ENCODE measurements around the gene PTPRN2. TPM values are rescaled to one million over a fixed set of nuclear protein-coding genes. Genes with fewer than 3 reads are reported as not detected.

The PTPRN2 gene
- total RNA-seq, 1 donor from 2014 or later, result 15.4 TPM

DNA sequence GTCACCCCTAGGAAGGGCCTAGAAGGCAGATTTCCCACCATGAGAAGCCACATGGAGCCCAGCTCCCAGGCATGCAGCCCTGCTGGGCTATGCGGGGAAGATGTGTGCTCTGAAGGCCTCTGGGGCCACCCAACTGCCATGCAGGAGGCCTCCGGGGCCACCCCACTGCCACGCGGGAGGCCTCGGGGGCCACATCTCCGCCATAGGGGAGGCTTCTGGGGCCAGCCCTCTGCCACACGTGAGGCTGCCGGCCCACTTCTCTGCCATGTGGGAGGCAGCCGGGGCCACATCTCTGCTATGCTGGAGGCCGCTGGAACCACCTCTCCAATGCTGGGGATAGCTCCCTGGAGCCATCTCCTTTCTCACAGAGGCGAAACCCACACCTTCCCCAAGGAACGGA is 799.0 kb downstream of the PTPRN2 start:
- Mint-ChIP-seq H3K4me1 (ENCODE audit: unreplicated experiment) (no peaks in the 10 kb centered on the region), H3K27ac (no peak overlapping the region), H3K4me3 (no peak overlapping the region), H3K27me3 (no peaks in the 10 kb centered on the region), H3K36me3 (no peaks in the 10 kb centered on the region), H3K9me3 (no peaks in the 10 kb centered on the region)
- no peak for DNase-seq (ENCODE audit: extremely low spot score, unreplicated experiment)
- TF ChIP-seq, protein P1, sequence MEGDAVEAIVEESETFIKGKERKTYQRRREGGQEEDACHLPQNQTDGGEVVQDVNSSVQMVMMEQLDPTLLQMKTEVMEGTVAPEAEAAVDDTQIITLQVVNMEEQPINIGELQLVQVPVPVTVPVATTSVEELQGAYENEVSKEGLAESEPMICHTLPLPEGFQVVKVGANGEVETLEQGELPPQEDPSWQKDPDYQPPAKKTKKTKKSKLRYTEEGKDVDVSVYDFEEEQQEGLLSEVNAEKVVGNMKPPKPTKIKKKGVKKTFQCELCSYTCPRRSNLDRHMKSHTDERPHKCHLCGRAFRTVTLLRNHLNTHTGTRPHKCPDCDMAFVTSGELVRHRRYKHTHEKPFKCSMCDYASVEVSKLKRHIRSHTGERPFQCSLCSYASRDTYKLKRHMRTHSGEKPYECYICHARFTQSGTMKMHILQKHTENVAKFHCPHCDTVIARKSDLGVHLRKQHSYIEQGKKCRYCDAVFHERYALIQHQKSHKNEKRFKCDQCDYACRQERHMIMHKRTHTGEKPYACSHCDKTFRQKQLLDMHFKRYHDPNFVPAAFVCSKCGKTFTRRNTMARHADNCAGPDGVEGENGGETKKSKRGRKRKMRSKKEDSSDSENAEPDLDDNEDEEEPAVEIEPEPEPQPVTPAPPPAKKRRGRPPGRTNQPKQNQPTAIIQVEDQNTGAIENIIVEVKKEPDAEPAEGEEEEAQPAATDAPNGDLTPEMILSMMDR (conservative IDR thresholded peaks at IDR 0.05), result no peak

DNA sequence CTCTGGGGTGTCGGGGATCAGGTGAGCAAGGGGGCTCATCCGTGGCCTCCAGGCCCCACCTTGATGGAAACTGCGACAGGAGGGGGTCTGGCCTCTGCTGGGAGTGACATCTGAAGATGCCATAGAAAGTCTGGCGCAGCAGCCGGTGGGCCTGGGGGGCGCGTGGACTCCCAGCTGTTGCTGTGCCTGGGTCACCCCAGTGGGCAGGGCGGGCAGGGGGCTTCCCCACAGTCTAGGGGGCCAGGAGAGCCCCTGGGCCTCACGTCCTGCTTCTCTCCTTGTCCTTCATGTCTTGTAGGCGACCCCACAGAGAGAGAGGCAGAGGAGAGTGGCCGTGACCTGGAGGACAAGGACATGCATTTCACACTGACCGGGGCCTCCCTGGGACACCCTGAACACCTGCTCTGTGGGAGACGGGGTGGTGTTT is 800.3 kb downstream of the PTPRN2 start:
- Mint-ChIP-seq H3K27ac (no peak overlapping the region), H3K27me3 (no peaks in the 10 kb centered on the region), H3K9me3 (no peaks in the 10 kb centered on the region), H3K36me3 (no peaks in the 10 kb centered on the region), H3K4me1 (ENCODE audit: unreplicated experiment) (no peaks in the 10 kb centered on the region), H3K4me3 (no peak overlapping the region)
- no peak for DNase-seq (ENCODE audit: extremely low spot score, unreplicated experiment)
- TF ChIP-seq, protein P1 (conservative IDR thresholded peaks at IDR 0.05), result no peak

- H3K4me3 Mint-ChIP-seq, result no peak overlapping the region
- H3K27ac Mint-ChIP-seq, result no peak overlapping the region
- TF ChIP-seq, protein P1 (conservative IDR thresholded peaks at IDR 0.05), result no peak
- no peak for DNase-seq (ENCODE audit: extremely low spot score, unreplicated experiment)
- H3K9me3 Mint-ChIP-seq, result no peaks in the 10 kb centered on the region
- H3K27me3 Mint-ChIP-seq, result no peaks in the 10 kb centered on the region
- no peaks in the 10 kb centered on the region for H3K4me1 Mint-ChIP-seq (ENCODE audit: unreplicated experiment)
- no peaks in the 10 kb centered on the region for H3K36me3 Mint-ChIP-seq
Measured at GRCh38 chr7:157786375-157787274, 801.0 kb downstream of the PTPRN2 start.

GRCh38 chr7:157785486-157786186 is 802.0 kb downstream of the PTPRN2 start:
- H3K36me3 Mint-ChIP-seq, result no peaks in the 10 kb centered on the region
- no peak for DNase-seq (ENCODE audit: extremely low spot score, unreplicated experiment)
- TF ChIP-seq, protein P1 (conservative IDR thresholded peaks at IDR 0.05), result no peak
- no peaks in the 10 kb centered on the region for H3K9me3 Mint-ChIP-seq
- H3K27me3 Mint-ChIP-seq, result no peaks in the 10 kb centered on the region
- H3K4me1 Mint-ChIP-seq (ENCODE audit: unreplicated experiment), result no peaks in the 10 kb centered on the region
- H3K27ac Mint-ChIP-seq, result no peak overlapping the region
- H3K4me3 Mint-ChIP-seq, result no peak overlapping the region

DNA sequence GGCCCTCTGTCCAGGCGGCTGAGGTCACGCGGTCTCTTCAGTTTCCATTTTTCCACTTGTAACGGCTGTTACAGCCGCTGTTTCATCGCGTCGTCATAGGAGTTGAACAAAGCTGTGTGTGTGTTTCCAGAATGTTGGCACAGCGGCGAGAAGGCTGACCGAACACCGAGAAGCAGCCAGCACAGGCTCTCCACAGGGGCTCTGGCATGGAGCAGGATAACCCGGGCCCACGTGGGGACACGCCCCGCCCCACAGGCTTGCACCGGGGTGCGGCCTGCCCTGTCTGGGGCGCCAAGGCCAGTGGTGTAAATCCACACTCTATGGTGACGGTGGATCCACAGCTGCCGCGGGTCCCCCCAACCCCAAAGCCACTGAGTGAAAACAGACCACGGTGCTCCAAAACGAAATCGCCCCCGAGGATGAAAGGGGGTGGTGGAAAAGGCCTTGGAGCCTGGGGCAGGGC is 802.6 kb downstream of the PTPRN2 start:
- no peaks in the 10 kb centered on the region for H3K4me1 Mint-ChIP-seq (ENCODE audit: unreplicated experiment)
- no peaks in the 10 kb centered on the region for H3K9me3 Mint-ChIP-seq
- no peaks in the 10 kb centered on the region for H3K36me3 Mint-ChIP-seq
- H3K4me3 Mint-ChIP-seq, result no peak overlapping the region
- H3K27ac Mint-ChIP-seq, result no peak overlapping the region
- no peaks in the 10 kb centered on the region for H3K27me3 Mint-ChIP-seq
- TF ChIP-seq, protein P1 (conservative IDR thresholded peaks at IDR 0.05), result no peak
- no peak for DNase-seq (ENCODE audit: extremely low spot score, unreplicated experiment)

All from type B pancreatic cell (in vitro differentiated cells).